ENCODE data around the gene NT5DC3.
"Not testable (repeated sequence)": the region's sequence is repeated elsewhere in the genome, so short reads cannot be mapped to it uniquely, and the experiment has no call there.

NT5DC3 gene

GRCh38 chr12:103813426-103813825, 27.6 kb downstream of the NT5DC3 start:
- H3K4me1 Mint-ChIP-seq (ENCODE audit: low read depth), result no peaks in the 10 kb centered on the region
- no peaks in the 10 kb centered on the region for H3K27me3 Mint-ChIP-seq
- no peak overlapping the region for H3K4me3 Mint-ChIP-seq
- H3K36me3 Mint-ChIP-seq, result peaks cover 20% of the 10 kb centered on the region
- H3K9me3 Mint-ChIP-seq (ENCODE audit: low read depth), result no peaks in the 10 kb centered on the region
- H3K27ac Mint-ChIP-seq, result no peak overlapping the region

GRCh38 chr12:103812789-103813188, 28.2 kb downstream of the NT5DC3 start:
- no peak overlapping the region for H3K27ac Mint-ChIP-seq
- H3K36me3 Mint-ChIP-seq, result peaks cover 20% of the 10 kb centered on the region
- H3K4me3 Mint-ChIP-seq, result no peak overlapping the region

GRCh38 chr12:103811791-103812190, 29.2 kb downstream of the NT5DC3 start:
- H3K4me1 Mint-ChIP-seq (ENCODE audit: low read depth), result no peaks in the 10 kb centered on the region
- peaks cover 24% of the 10 kb centered on the region for H3K36me3 Mint-ChIP-seq
- no peaks in the 10 kb centered on the region for H3K27me3 Mint-ChIP-seq
- H3K4me3 Mint-ChIP-seq, result no peak overlapping the region
- H3K9me3 Mint-ChIP-seq (ENCODE audit: low read depth), result no peaks in the 10 kb centered on the region
- H3K27ac Mint-ChIP-seq, result no peak overlapping the region

More at GRCh38 chr12:103812789-103813188, 28.2 kb downstream of the NT5DC3 start:
- Mint-ChIP-seq H3K27me3 (no peaks in the 10 kb centered on the region), H3K9me3 (ENCODE audit: low read depth) (no peaks in the 10 kb centered on the region), H3K4me1 (ENCODE audit: low read depth) (no peaks in the 10 kb centered on the region)

- H3K27ac Mint-ChIP-seq, result no peak overlapping the region
- H3K36me3 Mint-ChIP-seq, result peaks cover 28% of the 10 kb centered on the region
- H3K27me3 Mint-ChIP-seq, result no peaks in the 10 kb centered on the region
- H3K9me3 Mint-ChIP-seq (ENCODE audit: low read depth), result no peaks in the 10 kb centered on the region
- no peaks in the 10 kb centered on the region for H3K4me1 Mint-ChIP-seq (ENCODE audit: low read depth)
- no peak overlapping the region for H3K4me3 Mint-ChIP-seq
Observed at GRCh38 chr12:103810111-103810510, 30.9 kb downstream of the NT5DC3 start.

- H3K36me3 Mint-ChIP-seq, result peaks cover 28% of the 10 kb centered on the region
- H3K27me3 Mint-ChIP-seq; H3K9me3 Mint-ChIP-seq (ENCODE audit: low read depth); H3K4me1 Mint-ChIP-seq (ENCODE audit: low read depth); H3K4me3 Mint-ChIP-seq; H3K27ac Mint-ChIP-seq: not testable (repeated sequence)
Observed at GRCh38 chr12:103809639-103810038, 31.4 kb downstream of the NT5DC3 start.

GRCh38 chr12:103809154-103809553, 31.9 kb downstream of the NT5DC3 start:
- H3K4me1 Mint-ChIP-seq (ENCODE audit: low read depth), result no peaks in the 10 kb centered on the region
- no peaks in the 10 kb centered on the region for H3K27me3 Mint-ChIP-seq
- H3K4me3 Mint-ChIP-seq, result no peak overlapping the region
- no peaks in the 10 kb centered on the region for H3K9me3 Mint-ChIP-seq (ENCODE audit: low read depth)
- H3K27ac Mint-ChIP-seq, result no peak overlapping the region
- peaks cover 25% of the 10 kb centered on the region for H3K36me3 Mint-ChIP-seq

- H3K4me1 Mint-ChIP-seq (ENCODE audit: low read depth), result no peaks in the 10 kb centered on the region
- no peaks in the 10 kb centered on the region for H3K9me3 Mint-ChIP-seq (ENCODE audit: low read depth)
- H3K27ac Mint-ChIP-seq, result no peak overlapping the region
- peaks cover 22% of the 10 kb centered on the region for H3K36me3 Mint-ChIP-seq
- no peaks in the 10 kb centered on the region for H3K27me3 Mint-ChIP-seq
- H3K4me3 Mint-ChIP-seq, result no peak overlapping the region
Observed at GRCh38 chr12:103808239-103808880, 32.7 kb downstream of the NT5DC3 start.

- no peaks in the 10 kb centered on the region for H3K9me3 Mint-ChIP-seq (ENCODE audit: low read depth)
- H3K27ac Mint-ChIP-seq, result no peak overlapping the region
- peaks cover 24% of the 10 kb centered on the region for H3K36me3 Mint-ChIP-seq
Observed at GRCh38 chr12:103807561-103808238, 33.3 kb downstream of the NT5DC3 start.

GRCh38 chr12:103806803-103807202, 34.2 kb downstream of the NT5DC3 start:
- H3K27me3 Mint-ChIP-seq, result no peaks in the 10 kb centered on the region
- H3K4me3 Mint-ChIP-seq, result no peak overlapping the region
- no peaks in the 10 kb centered on the region for H3K9me3 Mint-ChIP-seq (ENCODE audit: low read depth)
- no peak overlapping the region for H3K27ac Mint-ChIP-seq
- peaks cover 28% of the 10 kb centered on the region for H3K36me3 Mint-ChIP-seq
- H3K4me1 Mint-ChIP-seq (ENCODE audit: low read depth), result no peaks in the 10 kb centered on the region

More at GRCh38 chr12:103807561-103808238, 33.3 kb downstream of the NT5DC3 start:
- H3K27me3 Mint-ChIP-seq, result no peaks in the 10 kb centered on the region
- H3K4me3 Mint-ChIP-seq, result no peak overlapping the region
- H3K4me1 Mint-ChIP-seq (ENCODE audit: low read depth), result no peaks in the 10 kb centered on the region

GRCh38 chr12:103805655-103806360, 35.2 kb downstream of the NT5DC3 start:
- Mint-ChIP-seq H3K4me3 (no peak overlapping the region), H3K9me3 (ENCODE audit: low read depth) (no peaks in the 10 kb centered on the region), H3K4me1 (ENCODE audit: low read depth) (no peaks in the 10 kb centered on the region), H3K36me3 (peaks cover 26% of the 10 kb centered on the region), H3K27me3 (no peaks in the 10 kb centered on the region), H3K27ac (no peak overlapping the region)

- no peaks in the 10 kb centered on the region for H3K27me3 Mint-ChIP-seq
- H3K4me1 Mint-ChIP-seq (ENCODE audit: low read depth), result no peaks in the 10 kb centered on the region
- H3K4me3 Mint-ChIP-seq, result no peak overlapping the region
- H3K36me3 Mint-ChIP-seq, result peaks cover 28% of the 10 kb centered on the region
- no peaks in the 10 kb centered on the region for H3K9me3 Mint-ChIP-seq (ENCODE audit: low read depth)
- H3K27ac Mint-ChIP-seq, result no peak overlapping the region
Observed at GRCh38 chr12:103803847-103804246, 37.2 kb downstream of the NT5DC3 start.

GRCh38 chr12:103802586-103802886, 38.5 kb downstream of the NT5DC3 start:
- Mint-ChIP-seq H3K36me3 (peaks cover 32% of the 10 kb centered on the region), H3K9me3 (ENCODE audit: low read depth) (no peaks in the 10 kb centered on the region), H3K27ac (no peak overlapping the region), H3K4me1 (ENCODE audit: low read depth) (no peaks in the 10 kb centered on the region), H3K27me3 (no peaks in the 10 kb centered on the region), H3K4me3 (no peak overlapping the region)

- Mint-ChIP-seq H3K4me3 (no peak overlapping the region), H3K27me3 (no peaks in the 10 kb centered on the region), H3K9me3 (ENCODE audit: low read depth) (no peaks in the 10 kb centered on the region), H3K36me3 (peaks cover 28% of the 10 kb centered on the region), H3K4me1 (ENCODE audit: low read depth) (no peaks in the 10 kb centered on the region), H3K27ac (no peak overlapping the region)
Observed at GRCh38 chr12:103801709-103802585, 39.1 kb downstream of the NT5DC3 start.

- no peaks in the 10 kb centered on the region for H3K27me3 Mint-ChIP-seq
- no peaks in the 10 kb centered on the region for H3K4me1 Mint-ChIP-seq (ENCODE audit: low read depth)
- H3K27ac Mint-ChIP-seq, result no peak overlapping the region
- H3K9me3 Mint-ChIP-seq (ENCODE audit: low read depth), result no peaks in the 10 kb centered on the region
- H3K36me3 Mint-ChIP-seq, result peaks cover 27% of the 10 kb centered on the region
- no peak overlapping the region for H3K4me3 Mint-ChIP-seq
Observed at GRCh38 chr12:103799857-103800771, 40.9 kb downstream of the NT5DC3 start.
